IMR-90 (cell line): ENCODE results near the gene MFGE8. TPM values are rescaled to one million over a fixed set of nuclear protein-coding genes. Genes with fewer than 3 reads are reported as not detected.

Source experiments
- ATAC-seq: fragments of 200-7000 bp; cut with Tn5 transposase; 2 replicates; pipeline ENCODE4 v1.9.1; 2020; ENCODE audit warnings: low read depth, mild to moderate bottlenecking, moderate library complexity
- BruUV-seq: library from RNA; stranded (reverse); fragments of 400-500 nt; replicated peaks from 2 replicates; lab custom pipeline; 2021; lab: Mats Ljungman, UMichigan
- CTCF ChIA-PET: fragments of 300-600 bp; formaldehyde crosslinking; extraction: SDS; loops from one replicate; lab custom pipeline; 2021; ENCODE audit warnings: antibody characterized with exemption; lab: Yijun Ruan, JAX
- POLR2A ChIA-PET: fragments of 300-600 bp; sonication (Branson Sonifier 250); formaldehyde crosslinking; loops from one replicate; lab custom pipeline; 2022; ENCODE audit warnings: antibody characterized with exemption; ENCODE audit not compliant: unreplicated experiment; lab: Charles Lee
- DNase-seq: peaks from one replicate; pipeline ENCODE4 v3.0.0; 2013
- H2AFZ ChIP-seq: replicated peaks from 2 replicates; pipeline ENCODE3; 2013; ENCODE audit warnings: low read length, mild to moderate bottlenecking; ENCODE audit not compliant: poor library complexity
- H2AK5ac ChIP-seq: 2 replicates; pipeline ENCODE4 v1.6.1; 2013; ENCODE audit warnings: low read depth, low read length, inconsistent platforms
- H2AK9ac ChIP-seq: replicated peaks from 2 replicates; pipeline ENCODE3; 2013; ENCODE audit warnings: mild to moderate bottlenecking, low read depth, low read length, moderate library complexity; ENCODE audit not compliant: poor library complexity
- H2BK120ac ChIP-seq: 2 replicates; pipeline ENCODE4 v1.6.1; 2013; ENCODE audit warnings: low read depth, low read length, inconsistent platforms
- H2BK15ac ChIP-seq: 3 replicates; pipeline ENCODE4 v1.6.1; 2013; ENCODE audit warnings: low read depth, low read length, inconsistent platforms
- H2BK20ac ChIP-seq: 2 replicates; pipeline ENCODE4 v1.6.1; 2013; ENCODE audit warnings: low read depth, mild to moderate bottlenecking, inconsistent platforms, low read length, moderate library complexity
- H2BK5ac ChIP-seq: 2 replicates; pipeline ENCODE4 v1.6.1; 2013; ENCODE audit warnings: mild to moderate bottlenecking, low read depth, low read length, inconsistent platforms; ENCODE audit not compliant: poor library complexity, severe bottlenecking
- H3K14ac ChIP-seq: replicated peaks from 2 replicates; pipeline ENCODE4 v1.6.1; 2013; ENCODE audit warnings: low read depth, low read length, inconsistent platforms
- H3K18ac ChIP-seq: 2 replicates; pipeline ENCODE4 v1.6.1; 2013; ENCODE audit warnings: low read depth, low read length, control low read depth
- H3K23ac ChIP-seq: 2 replicates; pipeline ENCODE4 v1.6.1; 2013; ENCODE audit warnings: low read depth, low read length, inconsistent platforms
- H3K27ac ChIP-seq: 2 replicates; pipeline ENCODE4 v1.5.1; 2013; ENCODE audit warnings: mild to moderate bottlenecking, control low read depth, low read length; ENCODE audit not compliant: insufficient read depth
- H3K27me3 ChIP-seq: 2 replicates; pipeline ENCODE4 v1.6.1; 2013; ENCODE audit warnings: low read length; ENCODE audit not compliant: control insufficient read depth, insufficient read depth
- H3K36me3 ChIP-seq: 2 replicates; pipeline ENCODE4 v1.6.1; 2013; ENCODE audit warnings: low read length, mixed read lengths; ENCODE audit not compliant: control insufficient read depth, insufficient read depth
- H3K4ac ChIP-seq: 2 replicates; pipeline ENCODE4 v1.6.1; 2013; ENCODE audit warnings: low read depth, low read length, inconsistent platforms
- H3K4me1 ChIP-seq: 2 replicates; pipeline ENCODE4 v1.6.1; 2013; ENCODE audit warnings: low read length, mixed read lengths; ENCODE audit not compliant: control insufficient read depth, insufficient read depth
- H3K4me2 ChIP-seq: 2 replicates; pipeline ENCODE4 v1.6.1; 2013; ENCODE audit warnings: low read depth, mild to moderate bottlenecking, control low read depth, low read length, moderate library complexity
- H3K4me3 ChIP-seq: 2 replicates; pipeline ENCODE4 v1.5.1; 2013; ENCODE audit warnings: low read depth, mild to moderate bottlenecking, control low read depth, low read length, moderate library complexity; ENCODE audit not compliant: insufficient read depth
- H3K56ac ChIP-seq: 2 replicates; pipeline ENCODE4 v1.6.1; 2013; ENCODE audit warnings: low read length, inconsistent platforms; ENCODE audit not compliant: insufficient read depth; ENCODE audit errors: extremely low read depth
- H3K79me1 ChIP-seq, 2 experiments: 2 replicates each; pipeline ENCODE4 v1.6.1; 2013; ENCODE audit warnings: low read length in 2 of 2, inconsistent platforms in 1 of 2, low read depth in 1 of 2
- H3K9ac ChIP-seq: 2 replicates; pipeline ENCODE4 v1.6.1; 2013; ENCODE audit warnings: low read depth, low read length, control low read depth
- H3K9me1 ChIP-seq: 2 replicates; pipeline ENCODE4 v1.6.1; 2013; ENCODE audit warnings: low read length, inconsistent platforms; ENCODE audit not compliant: insufficient read depth
- H3K9me3 ChIP-seq: 2 replicates; pipeline ENCODE4 v1.6.1; 2013; ENCODE audit warnings: low read length; ENCODE audit not compliant: control insufficient read depth, insufficient read depth
- H4K20me1 ChIP-seq: 2 replicates; pipeline ENCODE4 v1.6.1; 2013; ENCODE audit warnings: low read length, inconsistent platforms; ENCODE audit not compliant: insufficient read depth
- H4K5ac ChIP-seq: 2 replicates; pipeline ENCODE4 v1.6.1; 2013; ENCODE audit warnings: mild to moderate bottlenecking, low read depth, low read length, control low read depth
- H4K8ac ChIP-seq, 2 experiments: 2 replicates each; pipeline ENCODE4 v1.6.1; 2013; ENCODE audit warnings: low read depth in 2 of 2, low read length in 2 of 2, control low read depth in 1 of 2, inconsistent platforms in 1 of 2
- H4K91ac ChIP-seq: 2 replicates; pipeline ENCODE4 v1.6.1; 2013; ENCODE audit warnings: low read depth, low read length, inconsistent platforms; ENCODE audit not compliant: insufficient read depth
- BHLHE40 ChIP-seq: fragments of 150-350 bp; IDR thresholded peaks from 2 replicates; pipeline ENCODE4 v1.6.1; 2016; ENCODE audit warnings: mild to moderate bottlenecking, low read depth, low read length
- CEBPB ChIP-seq: IDR thresholded peaks from 2 replicates; pipeline ENCODE4 v1.6.1; 2012; ENCODE audit warnings: low read depth, low read length, improper control_type of control experiment
- CHD1 ChIP-seq: IDR thresholded peaks from 2 replicates; pipeline ENCODE4 v1.6.1; 2012; ENCODE audit warnings: low read depth, low read length, improper control_type of control experiment
- FOS ChIP-seq: fragments of 150-350 bp; IDR thresholded peaks from 2 replicates; pipeline ENCODE4 v1.6.1; 2016; ENCODE audit warnings: low read depth, low read length
- MAFK ChIP-seq: IDR thresholded peaks from 2 replicates; pipeline ENCODE4 v1.6.1; 2012; ENCODE audit warnings: low read depth, low read length, improper control_type of control experiment
- MAZ ChIP-seq: IDR thresholded peaks from 2 replicates; pipeline ENCODE4 v1.6.1; 2012; ENCODE audit warnings: low read depth, mild to moderate bottlenecking, low read length, improper control_type of control experiment, moderate library complexity, borderline replicate concordance
- MXI1 ChIP-seq: IDR thresholded peaks from 2 replicates; pipeline ENCODE4 v1.6.1; 2012; ENCODE audit warnings: low read depth, mild to moderate bottlenecking, low read length, moderate library complexity, borderline replicate concordance
- POLR2A ChIP-seq: IDR thresholded peaks from 2 replicates; pipeline ENCODE4 v1.6.1; 2012; ENCODE audit warnings: mild to moderate bottlenecking, low read depth, low read length
- RAD21 ChIP-seq: IDR thresholded peaks from 2 replicates; pipeline ENCODE4 v1.6.1; 2012; ENCODE audit warnings: low read length, improper control_type of control experiment
- RCOR1 ChIP-seq: IDR thresholded peaks from 2 replicates; pipeline ENCODE4 v1.6.1; 2012; ENCODE audit warnings: mild to moderate bottlenecking, low read length, improper control_type of control experiment; ENCODE audit not compliant: insufficient replicate concordance
- RFX5 ChIP-seq: IDR thresholded peaks from 2 replicates; pipeline ENCODE4 v1.8.0; 2012; ENCODE audit warnings: low read depth, mild to moderate bottlenecking, low read length, moderate library complexity
- WGBS, 2 experiments: methylation state at CpG; one replicate each; pipeline versions ENCODE4 v1.1.5 to v1.1.7; 2013; ENCODE audit warnings: missing lambda C conversion rate in 2 of 2; ENCODE audit not compliant: insufficient read length in 1 of 2; ENCODE audit errors: extremely low coverage in 2 of 2; 5-methylcytosine and 5-hydroxymethylcytosine counted together
- dilution Hi-C: fragments of 300-500 bp; cut with HindIII; formaldehyde crosslinking; loops from one replicate; pipeline ENCODE4 v1.14.3; 2018; ENCODE audit warnings: low sequenced_read_pairs; ENCODE audit not compliant: unreplicated experiment
- in situ Hi-C: fragments of 300-500 bp; cut with MboI; formaldehyde crosslinking; loops from 3 replicates; pipeline ENCODE4 v1.14.3; 2019; ENCODE audit warnings: low sequenced_read_pairs, inconsistent platforms, mixed read lengths
- intact Hi-C: fragments of 100-400 bp; cut with micrococcal nuclease; formaldehyde crosslinking; loops from 2 replicates; pipeline ENCODE4 v1.10.0; 2022
- polyA plus RNA-seq, 3 experiments: library from polyadenylated mRNA; depleted of rRNA; stranded (reverse); fragments of >200 nt; gene quantifications; 2 replicates each; pipeline ENCODE4 v1.2.3, GENCODE V29; 2012; ENCODE audit warnings: low replicate concordance in 1 of 3
- total RNA-seq: library from RNA; depleted of rRNA; stranded (reverse); fragments of >200 nt; gene quantifications from 2 replicates; pipeline ENCODE4 v1.2.3, GENCODE V29; 2012
- TF ChIP-seq, protein P1 (sequence below): fragments of 150-350 bp; IDR thresholded peaks from 2 replicates; pipeline ENCODE4 v1.6.1; 2016; ENCODE audit warnings: low read depth, mild to moderate bottlenecking, low read length, moderate library complexity, borderline replicate concordance
- TF ChIP-seq, protein P2 (sequence below): conservative IDR thresholded peaks from 2 replicates; pipeline ENCODE4 v1.5.1; 2012; ENCODE audit warnings: mild to moderate bottlenecking, low read depth, low read length, improper control_type of control experiment
- TF ChIP-seq, protein P3 (sequence below): fragments of 150-350 bp; IDR thresholded peaks from 2 replicates; pipeline ENCODE4 v1.6.1; 2017; ENCODE audit warnings: mild to moderate bottlenecking, antibody characterized with exemption, low read length, low read depth

Gene MFGE8
- total and polyA plus RNA-seq, 2 of the 4 experiments (the other 2 are of a cell fraction) = 232 to 1,912 TPM

- Histone ChIP-seq H3K79me1 (peaks cover 35 to 93% of the 10 kb centered on the region in 2 experiments; a peak in 3 of 4 replicates), H3K36me3 (peaks cover 76% of the 10 kb centered on the region), H3K4me1 (peaks cover 13% of the 10 kb centered on the region), H3K9me1 (peaks cover 24% of the 10 kb centered on the region), H4K8ac (no peak overlapping the region), H3K4me2 (no peak overlapping the region), H3K23ac (no peak overlapping the region), H3K9me3 (no peaks in the 10 kb centered on the region), H3K27ac (no peak overlapping the region), H3K18ac (no peak overlapping the region), H4K20me1 (peaks cover 82% of the 10 kb centered on the region), H4K5ac (no peak overlapping the region), H3K4ac (no peak overlapping the region), H2AK9ac (peak overlapping the region; percentile 7), H3K9ac (no peak overlapping the region), H3K14ac (no peak overlapping the region), H2BK120ac (no peak overlapping the region), H2BK15ac (no peak overlapping the region), H2BK5ac (no peak overlapping the region), H4K91ac (no peak overlapping the region), H2BK20ac (no peak overlapping the region), H3K4me3 (no peak overlapping the region), H2AK5ac (no peak overlapping the region), H3K27me3 (no peaks in the 10 kb centered on the region), H2AFZ (no peak overlapping the region), H3K56ac (no peak overlapping the region)
- TF ChIP-seq RFX5 (no peak), MAFK (no peak), MXI1 (no peak), CHD1 (no peak), BHLHE40 (no peak), RAD21 (no peak), FOS (no peak), CEBPB (no peak), RCOR1 (no peak), POLR2A (no peak), MAZ (no peak)
- TF ChIP-seq, protein P1, sequence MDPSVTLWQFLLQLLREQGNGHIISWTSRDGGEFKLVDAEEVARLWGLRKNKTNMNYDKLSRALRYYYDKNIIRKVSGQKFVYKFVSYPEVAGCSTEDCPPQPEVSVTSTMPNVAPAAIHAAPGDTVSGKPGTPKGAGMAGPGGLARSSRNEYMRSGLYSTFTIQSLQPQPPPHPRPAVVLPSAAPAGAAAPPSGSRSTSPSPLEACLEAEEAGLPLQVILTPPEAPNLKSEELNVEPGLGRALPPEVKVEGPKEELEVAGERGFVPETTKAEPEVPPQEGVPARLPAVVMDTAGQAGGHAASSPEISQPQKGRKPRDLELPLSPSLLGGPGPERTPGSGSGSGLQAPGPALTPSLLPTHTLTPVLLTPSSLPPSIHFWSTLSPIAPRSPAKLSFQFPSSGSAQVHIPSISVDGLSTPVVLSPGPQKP = no peak
- TF ChIP-seq, protein P2, sequence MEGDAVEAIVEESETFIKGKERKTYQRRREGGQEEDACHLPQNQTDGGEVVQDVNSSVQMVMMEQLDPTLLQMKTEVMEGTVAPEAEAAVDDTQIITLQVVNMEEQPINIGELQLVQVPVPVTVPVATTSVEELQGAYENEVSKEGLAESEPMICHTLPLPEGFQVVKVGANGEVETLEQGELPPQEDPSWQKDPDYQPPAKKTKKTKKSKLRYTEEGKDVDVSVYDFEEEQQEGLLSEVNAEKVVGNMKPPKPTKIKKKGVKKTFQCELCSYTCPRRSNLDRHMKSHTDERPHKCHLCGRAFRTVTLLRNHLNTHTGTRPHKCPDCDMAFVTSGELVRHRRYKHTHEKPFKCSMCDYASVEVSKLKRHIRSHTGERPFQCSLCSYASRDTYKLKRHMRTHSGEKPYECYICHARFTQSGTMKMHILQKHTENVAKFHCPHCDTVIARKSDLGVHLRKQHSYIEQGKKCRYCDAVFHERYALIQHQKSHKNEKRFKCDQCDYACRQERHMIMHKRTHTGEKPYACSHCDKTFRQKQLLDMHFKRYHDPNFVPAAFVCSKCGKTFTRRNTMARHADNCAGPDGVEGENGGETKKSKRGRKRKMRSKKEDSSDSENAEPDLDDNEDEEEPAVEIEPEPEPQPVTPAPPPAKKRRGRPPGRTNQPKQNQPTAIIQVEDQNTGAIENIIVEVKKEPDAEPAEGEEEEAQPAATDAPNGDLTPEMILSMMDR = no peak
- TF ChIP-seq, protein P3, sequence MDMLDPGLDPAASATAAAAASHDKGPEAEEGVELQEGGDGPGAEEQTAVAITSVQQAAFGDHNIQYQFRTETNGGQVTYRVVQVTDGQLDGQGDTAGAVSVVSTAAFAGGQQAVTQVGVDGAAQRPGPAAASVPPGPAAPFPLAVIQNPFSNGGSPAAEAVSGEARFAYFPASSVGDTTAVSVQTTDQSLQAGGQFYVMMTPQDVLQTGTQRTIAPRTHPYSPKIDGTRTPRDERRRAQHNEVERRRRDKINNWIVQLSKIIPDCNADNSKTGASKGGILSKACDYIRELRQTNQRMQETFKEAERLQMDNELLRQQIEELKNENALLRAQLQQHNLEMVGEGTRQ = no peak
- CTCF ChIA-PET = interaction anchor here (0.6 to 2.4 kb wide), 18 partner anchors 9 to 273 kb away, joined by 3 to 37 read pairs (median 6); partner anchors contain the start of gene MFGE8
- intact Hi-C loops (loop anchor here (1.0 to 10.0 kb wide), 5 partner anchors 100 to 401 kb away; no protein-coding TSS in a partner anchor), in situ Hi-C loops (loop anchor here (5.0 kb wide), 1 partner anchor 273 kb away; no protein-coding TSS in a partner anchor), dilution Hi-C loops (loop anchor here (25.0 kb wide), 1 partner anchor 108 kb away; no protein-coding TSS in a partner anchor)
- POLR2A ChIA-PET = no interaction called here
- ATAC-seq (no peak), DNase-seq (no peak)
- no CpG with 5 or more reads among the region's 2 CpGs for WGBS, 2 experiments
- BruUV-seq = no TSS peak
Observed at GRCh38 chr15:88904257-88904623, 8.9 kb downstream of the MFGE8 start.
